OCI-LY1 (cell line): ENCODE measurements around the gene GMEB2.

Source experiments
- EZH2 ChIP-seq: fragments of 200-600 bp; sonication (generic), shearing (Covaris generic); IDR thresholded peaks from 2 replicates; pipeline ENCODE4 v1.8.0; 2017; ENCODE audit warnings: borderline replicate concordance, mixed run types, mild to moderate bottlenecking, antibody characterized with exemption, low read length, moderate library complexity, mixed read lengths
- TF ChIP-seq, protein P1 (sequence below): fragments of 200-600 bp; sonication (generic), shearing (Covaris generic); IDR thresholded peaks from 2 replicates; pipeline ENCODE4 v1.5.1; 2017; ENCODE audit warnings: mild to moderate bottlenecking, antibody characterized with exemption, low read length, moderate library complexity, mixed read lengths

DNA sequence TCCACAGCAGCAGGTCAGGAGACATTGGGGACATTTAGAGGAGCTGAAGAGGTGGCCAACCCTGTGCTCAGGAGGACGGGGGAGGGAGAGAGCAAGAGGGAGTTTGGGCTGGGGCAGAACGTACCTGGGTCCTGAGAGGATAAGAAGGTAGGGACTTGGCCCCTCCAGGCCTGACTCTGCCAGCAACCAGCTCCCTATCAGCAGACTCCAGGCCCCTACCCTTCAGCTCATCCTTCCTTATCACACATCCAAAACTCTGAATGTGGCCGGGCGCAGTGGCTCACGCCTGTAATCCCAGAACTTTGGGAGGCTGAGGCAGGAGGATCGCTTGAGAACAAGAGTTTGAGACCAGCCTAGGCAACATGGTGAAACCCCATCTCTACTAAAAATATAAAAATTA lies 21.3 kb upstream of the GMEB2 start:
- TF ChIP-seq, protein P1, sequence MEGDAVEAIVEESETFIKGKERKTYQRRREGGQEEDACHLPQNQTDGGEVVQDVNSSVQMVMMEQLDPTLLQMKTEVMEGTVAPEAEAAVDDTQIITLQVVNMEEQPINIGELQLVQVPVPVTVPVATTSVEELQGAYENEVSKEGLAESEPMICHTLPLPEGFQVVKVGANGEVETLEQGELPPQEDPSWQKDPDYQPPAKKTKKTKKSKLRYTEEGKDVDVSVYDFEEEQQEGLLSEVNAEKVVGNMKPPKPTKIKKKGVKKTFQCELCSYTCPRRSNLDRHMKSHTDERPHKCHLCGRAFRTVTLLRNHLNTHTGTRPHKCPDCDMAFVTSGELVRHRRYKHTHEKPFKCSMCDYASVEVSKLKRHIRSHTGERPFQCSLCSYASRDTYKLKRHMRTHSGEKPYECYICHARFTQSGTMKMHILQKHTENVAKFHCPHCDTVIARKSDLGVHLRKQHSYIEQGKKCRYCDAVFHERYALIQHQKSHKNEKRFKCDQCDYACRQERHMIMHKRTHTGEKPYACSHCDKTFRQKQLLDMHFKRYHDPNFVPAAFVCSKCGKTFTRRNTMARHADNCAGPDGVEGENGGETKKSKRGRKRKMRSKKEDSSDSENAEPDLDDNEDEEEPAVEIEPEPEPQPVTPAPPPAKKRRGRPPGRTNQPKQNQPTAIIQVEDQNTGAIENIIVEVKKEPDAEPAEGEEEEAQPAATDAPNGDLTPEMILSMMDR, result no peak
- TF ChIP-seq EZH2, result no peak
